OCI-LY7 (cell line): ENCODE measurements around the gene CEP104. TPM values are rescaled to one million over a fixed set of nuclear protein-coding genes. Genes with fewer than 3 reads are reported as not detected.

Source experiments
- BruUV-seq: library from RNA; stranded (reverse); fragments of 400-500 nt; replicated peaks from 2 replicates; lab custom pipeline; 2021; lab: Mats Ljungman, UMichigan
- CTCF ChIA-PET: fragments of 300-600 bp; sonication (Branson Sonifier 250); formaldehyde crosslinking; loops from one replicate; lab custom pipeline; 2022; ENCODE audit warnings: antibody characterized with exemption; ENCODE audit not compliant: unreplicated experiment; lab: Charles Lee
- POLR2A ChIA-PET: fragments of 300-600 bp; sonication (Branson Sonifier 250); formaldehyde crosslinking; loops from one replicate; lab custom pipeline; 2022; ENCODE audit warnings: antibody characterized with exemption; lab: Charles Lee
- DNase-seq: peaks from one replicate; pipeline ENCODE4 v3.0.0-alpha.2; 2015; ENCODE audit warnings: low spot score
- H2AFZ ChIP-seq: fragments of 200-600 bp; sonication (generic), shearing (Covaris generic); 2 replicates; pipeline ENCODE4 v1.6.1; 2014; ENCODE audit warnings: mild to moderate bottlenecking, antibody characterized with exemption, low read length, moderate library complexity
- H3K27ac ChIP-seq: fragments of 200-600 bp; sonication (generic); 2 replicates; pipeline ENCODE4 v1.5.1; 2014; ENCODE audit warnings: mixed run types, low read depth, mild to moderate bottlenecking, moderate library complexity, low read length, inconsistent platforms; ENCODE audit not compliant: poor library complexity, severe bottlenecking
- H3K36me3 ChIP-seq: fragments of 200-600 bp; sonication (generic); 2 replicates; pipeline ENCODE4 v1.6.1; 2014; ENCODE audit warnings: mild to moderate bottlenecking, antibody characterized with exemption, low read length, moderate library complexity, mixed read lengths; ENCODE audit not compliant: insufficient read depth
- H3K4me1 ChIP-seq: fragments of 200-600 bp; sonication (generic); 2 replicates; pipeline ENCODE4 v1.5.1; 2014; ENCODE audit warnings: mild to moderate bottlenecking, low read length; ENCODE audit not compliant: insufficient read depth, poor library complexity, severe bottlenecking
- H3K4me2 ChIP-seq: fragments of 200-600 bp; sonication (generic); 2 replicates; pipeline ENCODE4 v1.6.1; 2014; ENCODE audit warnings: mild to moderate bottlenecking, low read length
- H3K4me3 ChIP-seq: fragments of 200-600 bp; sonication (generic); 2 replicates; pipeline ENCODE4 v1.5.1; 2014; ENCODE audit warnings: mild to moderate bottlenecking, low read depth, low read length; ENCODE audit not compliant: poor library complexity, severe bottlenecking
- H3K79me2 ChIP-seq: fragments of 200-600 bp; sonication (generic); 2 replicates; pipeline ENCODE4 v1.6.1; 2016; ENCODE audit warnings: low read depth, mild to moderate bottlenecking, low read length, moderate library complexity, mixed read lengths; ENCODE audit not compliant: insufficient read depth
- H3K9me2 ChIP-seq: fragments of 200-600 bp; sonication (generic); 2 replicates; pipeline ENCODE4 v1.6.1; 2016; ENCODE audit warnings: mild to moderate bottlenecking, low read length, mixed read lengths; ENCODE audit not compliant: insufficient read depth
- H3K9me3 ChIP-seq: fragments of 200-600 bp; sonication (generic); 2 replicates; pipeline ENCODE4 v1.6.1; 2014; ENCODE audit warnings: mild to moderate bottlenecking, mixed run types, low read length, mixed read lengths
- H4K20me1 ChIP-seq: fragments of 200-600 bp; sonication (generic); 2 replicates; pipeline ENCODE4 v1.6.1; 2014; ENCODE audit warnings: mild to moderate bottlenecking, antibody characterized with exemption, low read length, moderate library complexity, mixed read lengths; ENCODE audit not compliant: insufficient read depth
- CTCF ChIP-seq: fragments of 200-600 bp; sonication (generic); conservative IDR thresholded peaks from 2 replicates; pipeline ENCODE4 v1.5.1; 2014; ENCODE audit warnings: mild to moderate bottlenecking, antibody characterized with exemption, low read length, moderate library complexity, mixed read lengths
- EZH2phosphoT487 ChIP-seq: fragments of 200-600 bp; sonication (generic); IDR thresholded peaks from 2 replicates; pipeline ENCODE4 v1.6.1; 2018; ENCODE audit warnings: low read depth, borderline replicate concordance, mild to moderate bottlenecking, mixed run types, antibody characterized with exemption, low read length, moderate library complexity, mixed read lengths
- intact Hi-C: fragments of 100-400 bp; cut with micrococcal nuclease; formaldehyde crosslinking; loops from one replicate; pipeline ENCODE4 v1.10.0; 2022; ENCODE audit not compliant: unreplicated experiment
- total RNA-seq, 2 experiments: library from RNA; depleted of rRNA in 1 of 2; stranded (reverse); fragments of >200 nt in 1 of 2; shearing (Covaris generic) in 1 of 2; gene quantifications; 2 replicates each; pipeline ENCODE4 v1.2.3, GENCODE V29; 2014 to 2022

Gene CEP104
- total RNA-seq, 2 experiments from 2014 or later = 26.8 to 71.0 TPM

- BruUV-seq = no TSS peak
- intact Hi-C loops = loop anchor here (5.0 kb wide), 1 partner anchor 128 kb away; the partner anchor contains the start of gene C1orf174
These were observed 82.6 kb downstream of the CEP104 start for GRCh38 chr1:3774276-3774945.

GRCh38 chr1:3773572-3774275 is 83.3 kb downstream of the CEP104 start:
- ChIA-PET POLR2A (interaction anchor here (1.4 kb wide), 1 partner anchor 130 kb away, joined by 3 read pairs; no protein-coding TSS in a partner anchor), CTCF (interaction anchor here (0.6 kb wide), 1 partner anchor 48 kb away, joined by 4 read pairs; no protein-coding TSS in a partner anchor)
- Histone ChIP-seq H3K9me2 (no peaks in the 10 kb centered on the region), H3K4me3 (no peak overlapping the region), H3K4me2 (peak overlapping the region; percentile 81; the same call in 1 of the 2 replicates), H3K4me1 (peaks cover 22% of the 10 kb centered on the region), H3K36me3 (peaks cover 3% of the 10 kb centered on the region; the same call in 1 of the 2 replicates), H3K79me2 (no peaks in the 10 kb centered on the region), H3K27ac (no peak overlapping the region), H4K20me1 (no peaks in the 10 kb centered on the region), H3K9me3 (no peaks in the 10 kb centered on the region), H2AFZ (no peak overlapping the region)
- TF ChIP-seq CTCF (no peak), EZH2phosphoT487 (no peak)
- no TSS peak for BruUV-seq
- no peak for DNase-seq
- intact Hi-C loops = loop anchor here (5.0 kb wide), 1 partner anchor 129 kb away; the partner anchor contains the start of gene C1orf174

More at GRCh38 chr1:3774276-3774945, 82.6 kb downstream of the CEP104 start:
- peaks cover 22% of the 10 kb centered on the region for H3K4me1 ChIP-seq
- no peaks in the 10 kb centered on the region for H3K79me2 ChIP-seq
- peaks cover 10% of the 10 kb centered on the region for H3K36me3 ChIP-seq
- H2AFZ ChIP-seq = no peak overlapping the region
- no peaks in the 10 kb centered on the region for H4K20me1 ChIP-seq
- no peak overlapping the region for H3K4me2 ChIP-seq
- H3K27ac ChIP-seq = no peak overlapping the region
- CTCF ChIA-PET = no interaction called here
- no peak for TF ChIP-seq CTCF
- no peak for TF ChIP-seq EZH2phosphoT487
- POLR2A ChIA-PET = interaction anchor here (1.4 kb wide), 1 partner anchor 129 kb away, joined by 3 read pairs; no protein-coding TSS in a partner anchor
- H3K9me3 ChIP-seq = no peaks in the 10 kb centered on the region
- no peak for DNase-seq
- H3K9me2 ChIP-seq = no peaks in the 10 kb centered on the region
- no peak overlapping the region for H3K4me3 ChIP-seq
